WTC11 (cell line): ENCODE measurements around the gene STK32B. TPM values are rescaled to one million over a fixed set of nuclear protein-coding genes. Genes with fewer than 3 reads are reported as not detected.

Source experiments
- ATAC-seq: fragments of 200-7000 bp; cut with Tn5 transposase; 2 replicates; pipeline ENCODE4 v1.10.0; 2021; ENCODE audit warnings: mild to moderate bottlenecking, moderate library complexity
- CTCF ChIA-PET: fragments of 300-600 bp; sonication (Branson Sonifier 250); formaldehyde crosslinking; loops from one replicate; lab custom pipeline; 2021; ENCODE audit warnings: antibody characterized with exemption; lab: Charles Lee
- POLR2A ChIA-PET: fragments of 350-600 bp; sonication (Branson Sonifier 250); formaldehyde crosslinking; loops from one replicate; lab custom pipeline; 2021; ENCODE audit warnings: antibody characterized with exemption; lab: Charles Lee
- DNase-seq: peaks from one replicate; pipeline ENCODE4 v3.0.0; 2021; ENCODE audit warnings: low spot score
- H3K27ac Mint-ChIP-seq: 2 replicates; pipeline ENCODE4 v1.8.0; 2021; ENCODE audit warnings: mixed read lengths
- H3K27me3 Mint-ChIP-seq: 2 replicates; pipeline ENCODE4 v1.8.0; 2021; ENCODE audit warnings: low read depth, mild to moderate bottlenecking, moderate library complexity, mixed read lengths
- H3K36me3 Mint-ChIP-seq: 2 replicates; pipeline ENCODE4 v1.8.0; 2021; ENCODE audit warnings: mixed read lengths
- H3K4me1 Mint-ChIP-seq: 2 replicates; pipeline ENCODE4 v1.8.0; 2022; ENCODE audit warnings: mixed read lengths
- H3K4me3 Mint-ChIP-seq: 2 replicates; pipeline ENCODE4 v1.8.0; 2021; ENCODE audit warnings: mild to moderate bottlenecking, moderate library complexity, mixed read lengths
- H3K9me3 Mint-ChIP-seq: 2 replicates; pipeline ENCODE4 v1.8.0; 2021; ENCODE audit warnings: mixed read lengths
- AR ChIP-seq: fragments of 250-450 bp; sonication (Bioruptor Pico); IDR thresholded peaks from 2 replicates; pipeline ENCODE4 v1.9.0; 2021; ENCODE audit warnings: mild to moderate bottlenecking
- ATF3 ChIP-seq: sonication (generic); formaldehyde crosslinking; conservative IDR thresholded peaks from 2 replicates; pipeline ENCODE4 v1.8.1; 2022; ENCODE audit warnings: mild to moderate bottlenecking, missing genetic modification reagents
- ATF6 ChIP-seq: sonication (generic); formaldehyde crosslinking; IDR thresholded peaks from 2 replicates; pipeline ENCODE4 v1.8.1; 2023; ENCODE audit warnings: mild to moderate bottlenecking, missing genetic modification reagents
- CREM ChIP-seq: sonication (generic); formaldehyde crosslinking; IDR thresholded peaks from 2 replicates; pipeline ENCODE4 v1.8.1; 2022; ENCODE audit warnings: mild to moderate bottlenecking, missing genetic modification reagents, moderate library complexity
- CTCF ChIP-seq: fragments of 200-600 bp; IDR thresholded peaks from 2 replicates; pipeline ENCODE4 v1.8.0; 2022; ENCODE audit warnings: antibody characterized with exemption
- EMX1 ChIP-seq: fragments of 250-450 bp; sonication (Bioruptor Pico); IDR thresholded peaks from 2 replicates; pipeline ENCODE4 v1.8.0; 2021; ENCODE audit warnings: mild to moderate bottlenecking
- ESRRA ChIP-seq: sonication (generic); formaldehyde crosslinking; IDR thresholded peaks from 2 replicates; pipeline ENCODE4 v1.8.1; 2022; ENCODE audit warnings: mild to moderate bottlenecking, missing genetic modification reagents, borderline replicate concordance
- ETV6 ChIP-seq: sonication (generic); formaldehyde crosslinking; IDR thresholded peaks from 2 replicates; pipeline ENCODE4 v1.8.1; 2022; ENCODE audit warnings: mild to moderate bottlenecking, missing genetic modification reagents
- GTF2I ChIP-seq: fragments of 250-450 bp; sonication (Bioruptor Pico); conservative IDR thresholded peaks from 2 replicates; pipeline ENCODE4 v1.4.0; 2021; ENCODE audit warnings: mild to moderate bottlenecking
- HMGXB4 ChIP-seq: sonication (generic); formaldehyde crosslinking; IDR thresholded peaks from 2 replicates; pipeline ENCODE4 v1.8.1; 2023; ENCODE audit warnings: mild to moderate bottlenecking, moderate library complexity, missing genetic modification reagents
- PRDM15 ChIP-seq: sonication (generic); formaldehyde crosslinking; IDR thresholded peaks from 2 replicates; pipeline ENCODE4 v1.8.0; 2022; ENCODE audit warnings: missing genetic modification reagents
- PREB ChIP-seq: sonication (generic); formaldehyde crosslinking; IDR thresholded peaks from 2 replicates; pipeline ENCODE4 v1.8.1; 2022; ENCODE audit warnings: mild to moderate bottlenecking, missing genetic modification reagents, moderate library complexity, borderline replicate concordance
- RELA ChIP-seq: sonication (generic); formaldehyde crosslinking; IDR thresholded peaks from 2 replicates; pipeline ENCODE4 v1.8.1; 2022; ENCODE audit warnings: missing genetic modification reagents, mild to moderate bottlenecking, borderline replicate concordance
- SMAD3 ChIP-seq: sonication (generic); formaldehyde crosslinking; IDR thresholded peaks from 2 replicates; pipeline ENCODE4 v1.8.0; 2022; ENCODE audit warnings: missing genetic modification reagents, mild to moderate bottlenecking, borderline replicate concordance
- TCF7 ChIP-seq: sonication (generic); formaldehyde crosslinking; IDR thresholded peaks from 2 replicates; pipeline ENCODE4 v1.8.0; 2022; ENCODE audit warnings: mild to moderate bottlenecking, low read depth, missing genetic modification reagents, moderate library complexity
- TEAD4 ChIP-seq: sonication (generic); formaldehyde crosslinking; IDR thresholded peaks from 2 replicates; pipeline ENCODE4 v1.8.0; 2022; ENCODE audit warnings: mild to moderate bottlenecking, missing genetic modification reagents
- ZNF232 ChIP-seq: sonication (generic); formaldehyde crosslinking; IDR thresholded peaks from 2 replicates; pipeline ENCODE4 v1.8.0; 2022; ENCODE audit warnings: mild to moderate bottlenecking, missing genetic modification reagents
- total RNA-seq: library from RNA; stranded (reverse); gene quantifications from 3 replicates; pipeline ENCODE4 v1.2.3, GENCODE V29; 2021

Gene STK32B
- total RNA-seq, 1 experiment from 2014 or later: 1.9 TPM

GRCh38 chr4:5276475-5277075 is 225.3 kb downstream of the STK32B start (continued):
- no peak for TF ChIP-seq PRDM15 (CRISPR knock-in tag)
- no peak for TF ChIP-seq EMX1
- TF ChIP-seq TCF7 (CRISPR knock-in tag): no peak
- no peak for TF ChIP-seq CREM (CRISPR knock-in tag)
- TF ChIP-seq SMAD3 (CRISPR knock-in tag): no peak

GRCh38 chr4:5277079-5277478 is 225.8 kb downstream of the STK32B start:
- ChIA-PET CTCF (no interaction called here), POLR2A (no interaction called here)
- Mint-ChIP-seq H3K4me1 (no peaks in the 10 kb centered on the region), H3K4me3 (no peak overlapping the region), H3K27ac (no peak overlapping the region), H3K36me3 (peaks cover 5% of the 10 kb centered on the region; the same call in 1 of the 2 replicates), H3K27me3 (peaks cover 4% of the 10 kb centered on the region; the same call in 1 of the 2 replicates), H3K9me3 (peaks cover 11% of the 10 kb centered on the region)
- no peak for DNase-seq
- ATAC-seq: no peak
- TF ChIP-seq CTCF: no peak
- TF ChIP-seq ZNF232 (CRISPR knock-in tag): no peak
- no peak for TF ChIP-seq TEAD4
- TF ChIP-seq PREB: no peak
- no peak for TF ChIP-seq GTF2I (CRISPR knock-in tag)
- no peak for TF ChIP-seq ATF3 (CRISPR knock-in tag)
- no peak for TF ChIP-seq AR
- no peak for TF ChIP-seq HMGXB4
- no peak for TF ChIP-seq PRDM15 (CRISPR knock-in tag)
- no peak for TF ChIP-seq RELA (CRISPR knock-in tag)
- TF ChIP-seq ETV6 (CRISPR knock-in tag): no peak
- no peak for TF ChIP-seq ATF6 (CRISPR knock-in tag)
- no peak for TF ChIP-seq ESRRA
